B cell (primary cell): Measurements from ENCODE around the gene ATP6V1C2. TPM values are rescaled to one million over a fixed set of nuclear protein-coding genes. Genes with fewer than 3 reads are reported as not detected.
A peak's percentile ranks its signal among the peaks of the same experiment; 100 is the strongest.

Source experiments
- ATAC-seq: fragments of 200-7000 bp; cut with Tn5 transposase; one replicate; pipeline ENCODE4 v1.10.0; 2021; ENCODE audit warnings: low read depth, mild to moderate bottlenecking, moderate number of reproducible peaks, moderate library complexity
- CTCF ChIA-PET: fragments of 350-600 bp; sonication (Branson Sonifier 250); formaldehyde crosslinking; loops from one replicate; lab custom pipeline; 2021; ENCODE audit warnings: antibody characterized with exemption, inconsistent platforms; lab: Charles Lee
- POLR2A ChIA-PET: fragments of 350-600 bp; sonication (Branson Sonifier 250); formaldehyde crosslinking; loops from one replicate; lab custom pipeline; 2021; ENCODE audit warnings: antibody characterized with exemption; lab: Charles Lee
- DNase-seq: peaks from one replicate; pipeline ENCODE4 v3.0.0; 2013
- H2AFZ ChIP-seq: 2 replicates; pipeline ENCODE4 v1.6.1; 2012; ENCODE audit warnings: mild to moderate bottlenecking, low read depth, low read length; ENCODE audit not compliant: insufficient read depth, poor library complexity, severe bottlenecking
- H3K27ac ChIP-seq, 2 donors: 1 replicate in 1 of 2; 2 replicates in 1 of 2; pipeline ENCODE4 v1.5.1; 2012 to 2013; ENCODE audit warnings: low read length in 2 of 2, mild to moderate bottlenecking in 2 of 2, moderate library complexity in 1 of 2
- H3K27me3 ChIP-seq, 4 experiments: fragments of 200-600 bp in 1 of 4; sonication (generic) in 1 of 4; replicated peaks in 1 of 4; 1 replicate in 2 of 4; 2 replicates in 2 of 4; pipeline versions ENCODE4 v1.6.1 to v1.7.0; 2013 to 2016; ENCODE audit warnings: low read length in 3 of 4, mild to moderate bottlenecking in 2 of 4, mixed read lengths in 1 of 4, moderate library complexity in 1 of 4; ENCODE audit not compliant: insufficient read depth in 4 of 4, control insufficient read depth in 3 of 4; ENCODE audit errors: control extremely low read depth in 1 of 4
- H3K36me3 ChIP-seq, 2 experiments: replicated peaks in 1 of 2; 1 replicate in 1 of 2; 2 replicates in 1 of 2; pipeline versions ENCODE4 v1.6.1 to v1.7.1; 2013; ENCODE audit warnings: low read length in 1 of 2; ENCODE audit not compliant: insufficient read depth in 2 of 2, control insufficient read depth in 1 of 2; ENCODE audit errors: control extremely low read depth in 1 of 2, extremely low read depth in 1 of 2
- H3K4me1 ChIP-seq, 2 donors: fragments of 200-600 bp in 1 of 2; sonication (generic) in 1 of 2; 1 replicate in 1 of 2; 2 replicates in 1 of 2; pipeline versions ENCODE4 v1.5.1 to v1.6.1; 2013 to 2017; ENCODE audit warnings: low read length in 2 of 2; ENCODE audit not compliant: control insufficient read depth in 2 of 2, insufficient read depth in 2 of 2
- H3K4me2 ChIP-seq: replicated peaks from 2 replicates; pipeline ENCODE3; 2012; ENCODE audit warnings: mild to moderate bottlenecking, low read depth, low read length; ENCODE audit not compliant: poor library complexity, severe bottlenecking
- H3K4me3 ChIP-seq, 5 experiments: fragments of 200-600 bp in 1 of 5; sonication (generic) in 1 of 5; 1 replicate in 3 of 5; 2 replicates in 2 of 5; pipeline versions ENCODE4 v1.5.1 to v1.7.0; 2011 to 2016; ENCODE audit warnings: low read length in 4 of 5, mild to moderate bottlenecking in 4 of 5, low read depth in 2 of 5, control low read depth in 1 of 5, moderate library complexity in 1 of 5; ENCODE audit not compliant: insufficient read depth in 1 of 5; ENCODE audit errors: control extremely low read depth in 1 of 5, extremely low read depth in 1 of 5
- H3K79me2 ChIP-seq: fragments of 200-600 bp; sonication (generic); one replicate; pipeline ENCODE4 v1.6.0; 2016; ENCODE audit warnings: low read length; ENCODE audit not compliant: control insufficient read depth, insufficient read depth
- H3K9ac ChIP-seq: fragments of 200-600 bp; sonication (generic); 2 replicates; pipeline ENCODE4 v1.6.1; 2017; ENCODE audit warnings: mild to moderate bottlenecking, low read length, moderate library complexity
- H3K9me3 ChIP-seq, 3 donors: one replicate each; pipeline versions ENCODE4 v1.6.1 to v1.7.1; 2013; ENCODE audit warnings: low read length in 2 of 3; ENCODE audit not compliant: control insufficient read depth in 2 of 3, insufficient read depth in 1 of 3; ENCODE audit errors: control extremely low read depth in 1 of 3
- H4K20me1 ChIP-seq: 2 replicates; pipeline ENCODE4 v1.6.0; 2012; ENCODE audit warnings: mild to moderate bottlenecking, low read length; ENCODE audit not compliant: insufficient read depth, control insufficient read depth, poor library complexity, severe bottlenecking
- H3K27ac Mint-ChIP-seq: one replicate; pipeline ENCODE4 v1.8.0; 2021; ENCODE audit warnings: mixed read lengths
- H3K27me3 Mint-ChIP-seq: one replicate; pipeline ENCODE4 v1.8.0; 2021; ENCODE audit warnings: mixed read lengths
- H3K4me1 Mint-ChIP-seq: one replicate; pipeline ENCODE4 v1.8.0; 2021; ENCODE audit warnings: mixed read lengths
- H3K4me3 Mint-ChIP-seq: one replicate; pipeline ENCODE4 v1.8.0; 2021; ENCODE audit warnings: mixed read lengths
- H3K9me3 Mint-ChIP-seq: one replicate; pipeline ENCODE4 v1.8.0; 2022; ENCODE audit warnings: mixed read lengths; ENCODE audit not compliant: insufficient read depth
- EZH2 ChIP-seq: IDR thresholded peaks from 2 replicates; pipeline ENCODE4 v1.6.1; 2012; ENCODE audit warnings: borderline replicate concordance, low read depth, mild to moderate bottlenecking, moderate library complexity, low read length; ENCODE audit not compliant: insufficient read depth, poor library complexity, severe bottlenecking
- WGBS: methylation state at CpG from one replicate; pipeline ENCODE4 v1.1.5; 2013; ENCODE audit warnings: missing lambda C conversion rate; ENCODE audit not compliant: insufficient coverage; 5-methylcytosine and 5-hydroxymethylcytosine counted together
- intact Hi-C: fragments of 100-400 bp; cut with micrococcal nuclease; formaldehyde crosslinking; loops from one replicate; pipeline ENCODE4 v1.10.0; 2022
- polyA plus RNA-seq: library from polyadenylated mRNA; depleted of rRNA; stranded (reverse); fragments of >200 nt; gene quantifications from 2 replicates; pipeline ENCODE4 v1.2.3, GENCODE V29; 2012
- total RNA-seq, 2 donors: library from RNA; stranded (reverse); fragments of 120-200 nt in 1 of 2; gene quantifications; 1 replicate in 1 of 2; 2 replicates in 1 of 2; pipeline versions ENCODE4 v1.2.3 to v1.2.4, GENCODE V29; 2013 to 2022
- TF ChIP-seq, protein P1 (sequence below): fragments of 200-600 bp; IDR thresholded peaks from one replicate; pipeline ENCODE4 v1.8.0; 2022; ENCODE audit warnings: antibody characterized with exemption, mild to moderate bottlenecking

The ATP6V1C2 gene
- total and polyA plus RNA-seq, 2 donors (not counting 1 experiment from before 2014, with no cell fraction given), result 0.54 to 4.4 TPM

DNA sequence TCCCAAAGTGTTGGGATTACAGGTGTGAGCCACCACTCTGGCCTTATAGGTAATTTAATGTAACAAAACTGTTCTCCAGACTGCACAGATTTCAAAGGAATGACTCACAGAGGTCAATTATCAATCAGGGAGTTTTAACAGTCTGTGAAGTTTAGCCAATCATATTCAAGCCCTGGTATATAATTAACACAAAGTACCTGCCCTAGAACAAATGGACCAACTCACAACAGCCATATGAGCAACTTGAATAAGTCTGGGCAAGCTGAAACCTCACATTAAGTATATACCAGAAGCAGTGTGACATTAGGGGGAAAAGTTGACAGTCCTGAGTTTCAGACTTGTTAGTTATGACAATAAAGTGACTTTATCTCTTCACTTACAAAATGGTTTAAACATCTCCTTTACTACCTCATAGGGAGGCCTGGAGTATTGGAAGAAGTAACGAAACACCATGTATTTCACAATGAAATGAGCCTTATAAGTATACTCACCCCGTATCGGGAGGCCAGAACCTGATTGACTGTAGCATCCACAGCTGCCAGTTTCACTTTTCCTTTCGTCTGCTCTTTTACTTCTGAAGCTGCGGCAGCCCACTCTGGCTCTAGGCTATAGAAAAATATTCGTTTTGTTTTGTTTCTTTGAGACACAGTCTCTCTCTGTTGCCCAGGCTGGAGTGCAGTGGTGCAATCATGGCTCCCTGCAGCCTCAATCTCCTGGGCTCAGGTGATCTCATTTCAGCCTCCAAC is 69.0 kb downstream of the ATP6V1C2 start:
- Histone ChIP-seq H3K36me3 (peaks cover 4 to 87% of the 10 kb centered on the region in 2 experiments), H3K79me2 (peaks cover 3% of the 10 kb centered on the region), H4K20me1 (peaks cover 15% of the 10 kb centered on the region), H3K9ac (peak overlapping the region; percentile 31), H3K9me3 (no peaks in the 10 kb centered on the region), H3K4me1 (no peaks in the 10 kb centered on the region), H2AFZ (peak overlapping the region; percentile 23), H3K27ac (peak overlapping the region; percentile 20 to 73), H3K4me2 (peak overlapping the region; percentile 53), H3K27me3 (no peaks in the 10 kb centered on the region), H3K4me3 (peak overlapping the region in 1 of 5 experiments; percentile 21)
- H3K4me3 Mint-ChIP-seq, result no peak overlapping the region
- CTCF ChIA-PET, result interaction anchor here (0.6 kb wide), 1 partner anchor 12 kb away, joined by 3 read pairs; no protein-coding TSS in a partner anchor
- TF ChIP-seq EZH2, result no peak
- TF ChIP-seq, protein P1, sequence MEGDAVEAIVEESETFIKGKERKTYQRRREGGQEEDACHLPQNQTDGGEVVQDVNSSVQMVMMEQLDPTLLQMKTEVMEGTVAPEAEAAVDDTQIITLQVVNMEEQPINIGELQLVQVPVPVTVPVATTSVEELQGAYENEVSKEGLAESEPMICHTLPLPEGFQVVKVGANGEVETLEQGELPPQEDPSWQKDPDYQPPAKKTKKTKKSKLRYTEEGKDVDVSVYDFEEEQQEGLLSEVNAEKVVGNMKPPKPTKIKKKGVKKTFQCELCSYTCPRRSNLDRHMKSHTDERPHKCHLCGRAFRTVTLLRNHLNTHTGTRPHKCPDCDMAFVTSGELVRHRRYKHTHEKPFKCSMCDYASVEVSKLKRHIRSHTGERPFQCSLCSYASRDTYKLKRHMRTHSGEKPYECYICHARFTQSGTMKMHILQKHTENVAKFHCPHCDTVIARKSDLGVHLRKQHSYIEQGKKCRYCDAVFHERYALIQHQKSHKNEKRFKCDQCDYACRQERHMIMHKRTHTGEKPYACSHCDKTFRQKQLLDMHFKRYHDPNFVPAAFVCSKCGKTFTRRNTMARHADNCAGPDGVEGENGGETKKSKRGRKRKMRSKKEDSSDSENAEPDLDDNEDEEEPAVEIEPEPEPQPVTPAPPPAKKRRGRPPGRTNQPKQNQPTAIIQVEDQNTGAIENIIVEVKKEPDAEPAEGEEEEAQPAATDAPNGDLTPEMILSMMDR, result no peak
- H3K4me1 Mint-ChIP-seq, result peaks cover 7% of the 10 kb centered on the region
- intact Hi-C loops, result no loop called here
- ATAC-seq, result peak; percentile 43
- POLR2A ChIA-PET, result no interaction called here
- peak overlapping the region; percentile 37 for H3K27ac Mint-ChIP-seq
- 84% methylated on average over 4 of the region's 6 CpGs for WGBS
- H3K9me3 Mint-ChIP-seq, result no peaks in the 10 kb centered on the region
- DNase-seq, result no peak
- H3K27me3 Mint-ChIP-seq, result no peaks in the 10 kb centered on the region

DNA sequence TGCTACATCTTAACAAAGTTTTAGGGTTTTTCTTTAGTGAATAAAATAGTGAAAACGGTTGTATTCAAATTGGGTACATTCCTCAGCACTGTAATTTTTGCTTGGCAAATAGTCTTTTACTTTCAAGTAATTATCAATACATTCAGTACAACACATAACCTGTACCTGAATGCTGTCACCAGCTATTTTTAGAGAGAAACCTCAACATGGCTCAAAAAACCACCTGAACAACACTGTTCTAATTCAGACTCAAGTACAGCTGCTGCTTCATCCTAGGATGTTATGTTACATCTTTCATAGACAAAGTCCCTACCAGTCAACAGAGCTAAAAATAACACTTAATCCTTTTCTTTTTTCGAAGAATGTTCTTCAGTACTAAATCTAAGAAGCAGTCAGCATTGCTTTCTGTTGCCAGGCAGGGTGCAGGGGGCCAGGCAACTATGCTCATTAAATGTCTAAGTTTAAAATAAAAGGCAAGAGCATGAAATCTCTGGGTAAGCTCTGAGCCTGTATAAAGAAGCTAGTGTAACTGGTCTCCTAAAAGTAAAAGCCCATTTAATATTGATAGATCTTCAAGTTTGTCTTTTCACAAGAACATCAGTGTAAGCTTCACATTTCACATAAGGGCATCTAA is 70.7 kb downstream of the ATP6V1C2 start:
- DNase-seq (no peak), ATAC-seq (no peak)
- H3K36me3 ChIP-seq, result peaks cover 5 to 84% of the 10 kb centered on the region in 2 experiments
- H3K4me2 ChIP-seq, result no peak overlapping the region
- no CpG with 5 or more reads among the region's 2 CpGs for WGBS
- no peak overlapping the region for H2AFZ ChIP-seq
- POLR2A ChIA-PET, result no interaction called here
- H3K4me3 ChIP-seq, result no peak overlapping the region
- no peaks in the 10 kb centered on the region for H3K9me3 ChIP-seq
- no peak overlapping the region for H3K4me3 Mint-ChIP-seq
- peak overlapping the region in 1 of 2 donors; percentile 4 for H3K27ac ChIP-seq
- H3K27me3 Mint-ChIP-seq, result no peaks in the 10 kb centered on the region
- H3K4me1 Mint-ChIP-seq, result peaks cover 7% of the 10 kb centered on the region
- H3K79me2 ChIP-seq, result peaks cover 15% of the 10 kb centered on the region
- intact Hi-C loops, result no loop called here
- TF ChIP-seq EZH2, result no peak
- TF ChIP-seq, protein P1, result no peak
- H3K27me3 ChIP-seq, result no peaks in the 10 kb centered on the region
- no peak overlapping the region for H3K27ac Mint-ChIP-seq
- no peaks in the 10 kb centered on the region for H3K4me1 ChIP-seq
- peak overlapping the region; percentile 16 for H3K9ac ChIP-seq
- H3K9me3 Mint-ChIP-seq, result no peaks in the 10 kb centered on the region
- peaks cover 19% of the 10 kb centered on the region for H4K20me1 ChIP-seq
- CTCF ChIA-PET, result interaction anchor here (0.9 kb wide), 1 partner anchor 8 kb away, joined by 4 read pairs; no protein-coding TSS in a partner anchor
